ENCODE results near the gene CNTN2. TPM values are rescaled to one million over a fixed set of nuclear protein-coding genes. Genes with fewer than 3 reads are reported as not detected.

CNTN2 gene
- total RNA-seq, 1 donor from 2014 or later, result under 0.01 TPM

- Histone ChIP-seq H3K4me3 (ENCODE audit: low read depth, low read length) (no peak overlapping the region), H3K36me3 (ENCODE audit: control insufficient read depth, insufficient read depth, low read length) (no peaks in the 10 kb centered on the region), H3K27me3 (ENCODE audit: control insufficient read depth, insufficient read depth, low read length) (peaks cover 4% of the 10 kb centered on the region)
- no peak for TF ChIP-seq CTCF (IDR thresholded peaks at IDR 0.05; ENCODE audit: insufficient read depth, low read length, severe bottlenecking)
- no peak for DNase-seq (ENCODE audit: low read depth)
- no peak for FAIRE-seq
Measured at GRCh38 chr1:205001162-205001561, 41.9 kb upstream of the CNTN2 start.

GRCh38 chr1:205002705-205003104 lies 40.3 kb upstream of the CNTN2 start:
- H3K4me3 ChIP-seq (ENCODE audit: low read depth, low read length), result no peak overlapping the region
- TF ChIP-seq CTCF (IDR thresholded peaks at IDR 0.05; ENCODE audit: insufficient read depth, low read length, severe bottlenecking), result no peak
- DNase-seq (ENCODE audit: low read depth) (no peak), FAIRE-seq (no peak)
- peaks cover 6% of the 10 kb centered on the region for H3K27me3 ChIP-seq (ENCODE audit: control insufficient read depth, insufficient read depth, low read length)
- H3K36me3 ChIP-seq (ENCODE audit: control insufficient read depth, insufficient read depth, low read length), result no peaks in the 10 kb centered on the region

GRCh38 chr1:205003358-205004131 lies 39.5 kb upstream of the CNTN2 start:
- no peak for DNase-seq (ENCODE audit: low read depth)
- Histone ChIP-seq H3K27me3 (ENCODE audit: control insufficient read depth, insufficient read depth, low read length) (peaks cover 8% of the 10 kb centered on the region), H3K36me3 (ENCODE audit: control insufficient read depth, insufficient read depth, low read length) (no peaks in the 10 kb centered on the region), H3K4me3 (ENCODE audit: low read depth, low read length) (no peak overlapping the region)
- FAIRE-seq, result peak; percentile 36
- TF ChIP-seq CTCF (IDR thresholded peaks at IDR 0.05; ENCODE audit: insufficient read depth, low read length, severe bottlenecking), result no peak

GRCh38 chr1:205004351-205004750 lies 38.7 kb upstream of the CNTN2 start:
- FAIRE-seq (no peak), DNase-seq (ENCODE audit: low read depth) (no peak)
- no peak overlapping the region for H3K4me3 ChIP-seq (ENCODE audit: low read depth, low read length)
- H3K27me3 ChIP-seq (ENCODE audit: control insufficient read depth, insufficient read depth, low read length), result peaks cover 6% of the 10 kb centered on the region
- H3K36me3 ChIP-seq (ENCODE audit: control insufficient read depth, insufficient read depth, low read length), result no peaks in the 10 kb centered on the region
- TF ChIP-seq CTCF (IDR thresholded peaks at IDR 0.05; ENCODE audit: insufficient read depth, low read length, severe bottlenecking), result no peak

- peaks cover 5% of the 10 kb centered on the region for H3K27me3 ChIP-seq (ENCODE audit: control insufficient read depth, insufficient read depth, low read length)
- no peak for FAIRE-seq
Measured at GRCh38 chr1:205008896-205009295, 34.1 kb upstream of the CNTN2 start.

More at GRCh38 chr1:205008896-205009295, 34.1 kb upstream of the CNTN2 start:
- Histone ChIP-seq H3K36me3 (ENCODE audit: control insufficient read depth, insufficient read depth, low read length) (no peaks in the 10 kb centered on the region), H3K4me3 (ENCODE audit: low read depth, low read length) (no peak overlapping the region)
- no peak for TF ChIP-seq CTCF (IDR thresholded peaks at IDR 0.05; ENCODE audit: insufficient read depth, low read length, severe bottlenecking)
- no peak for DNase-seq (ENCODE audit: low read depth)
